Measurements from ENCODE around the gene SEMA3F. TPM values are rescaled to one million over a fixed set of nuclear protein-coding genes. Genes with fewer than 3 reads are reported as not detected.

Gene SEMA3F
- total RNA-seq, 2 donors from 2014 or later, result 25.5 to 35.1 TPM

GRCh38 chr3:50215529-50215928, 60.4 kb downstream of the SEMA3F start:
- no peak overlapping the region for H3K27ac ChIP-seq
- no peak for DNase-seq (ENCODE audit: low spot score)
- no peak for ATAC-seq (ENCODE audit: insufficient number of reproducible peaks, low FRiP score, low read depth)

GRCh38 chr3:50217681-50218080, 62.6 kb downstream of the SEMA3F start:
- DNase-seq (ENCODE audit: low spot score), result no peak
- Histone ChIP-seq H3K9me3 (no peaks in the 10 kb centered on the region), H3K4me3 (no peak overlapping the region), H3K36me3 (no peaks in the 10 kb centered on the region), H3K27me3 (replicated peaks; ENCODE audit: insufficient read depth) (no peaks in the 10 kb centered on the region), H3K4me1 (ENCODE audit: control insufficient read depth in 1 of 2, low read depth in 2 of 2) (no peaks in the 10 kb centered on the region), H3K27ac (no peak overlapping the region)
- ATAC-seq (ENCODE audit: insufficient number of reproducible peaks, low FRiP score, low read depth), result no peak
- TF ChIP-seq CTCF (IDR thresholded peaks at IDR 0.05), result no peak

More at GRCh38 chr3:50215529-50215928, 60.4 kb downstream of the SEMA3F start:
- Histone ChIP-seq H3K4me1 (ENCODE audit: control insufficient read depth in 1 of 2, low read depth in 2 of 2) (no peaks in the 10 kb centered on the region), H3K27me3 (replicated peaks; ENCODE audit: insufficient read depth) (no peaks in the 10 kb centered on the region), H3K9me3 (no peaks in the 10 kb centered on the region), H3K4me3 (no peak overlapping the region), H3K36me3 (no peaks in the 10 kb centered on the region)
- TF ChIP-seq CTCF (IDR thresholded peaks at IDR 0.05), result no peak

GRCh38 chr3:50218448-50218847, 63.3 kb downstream of the SEMA3F start:
- DNase-seq (ENCODE audit: low spot score) (no peak), ATAC-seq (ENCODE audit: insufficient number of reproducible peaks, low FRiP score, low read depth) (no peak)
- Histone ChIP-seq H3K27me3 (replicated peaks; ENCODE audit: insufficient read depth) (no peaks in the 10 kb centered on the region), H3K9me3 (no peaks in the 10 kb centered on the region), H3K4me3 (no peak overlapping the region), H3K36me3 (no peaks in the 10 kb centered on the region), H3K27ac (no peak overlapping the region), H3K4me1 (ENCODE audit: control insufficient read depth in 1 of 2, low read depth in 2 of 2) (no peaks in the 10 kb centered on the region)
- no peak for TF ChIP-seq CTCF (IDR thresholded peaks at IDR 0.05)

- ATAC-seq (ENCODE audit: insufficient number of reproducible peaks, low FRiP score, low read depth), result no peak
- no peak for TF ChIP-seq CTCF (IDR thresholded peaks at IDR 0.05)
Observed at GRCh38 chr3:50219285-50219684, 64.2 kb downstream of the SEMA3F start.

GRCh38 chr3:50220109-50220508, 65.0 kb downstream of the SEMA3F start:
- Histone ChIP-seq H3K4me3 (no peak overlapping the region), H3K27me3 (replicated peaks; ENCODE audit: insufficient read depth) (no peaks in the 10 kb centered on the region), H3K36me3 (no peaks in the 10 kb centered on the region), H3K4me1 (ENCODE audit: control insufficient read depth in 1 of 2, low read depth in 2 of 2) (no peaks in the 10 kb centered on the region), H3K27ac (no peak overlapping the region), H3K9me3 (no peaks in the 10 kb centered on the region)
- ATAC-seq (ENCODE audit: insufficient number of reproducible peaks, low FRiP score, low read depth) (no peak), DNase-seq (ENCODE audit: low spot score) (no peak)
- no peak for TF ChIP-seq CTCF (IDR thresholded peaks at IDR 0.05)

More at GRCh38 chr3:50219285-50219684, 64.2 kb downstream of the SEMA3F start:
- H3K9me3 ChIP-seq, result no peaks in the 10 kb centered on the region
- no peak for DNase-seq (ENCODE audit: low spot score)
- no peak overlapping the region for H3K27ac ChIP-seq
- H3K27me3 ChIP-seq (replicated peaks; ENCODE audit: insufficient read depth), result no peaks in the 10 kb centered on the region
- H3K4me1 ChIP-seq (ENCODE audit: control insufficient read depth in 1 of 2, low read depth in 2 of 2), result no peaks in the 10 kb centered on the region
- no peaks in the 10 kb centered on the region for H3K36me3 ChIP-seq
- H3K4me3 ChIP-seq, result no peak overlapping the region
